ENCODE measurements around the gene EPHA7. TPM values are rescaled to one million over a fixed set of nuclear protein-coding genes. Genes with fewer than 3 reads are reported as not detected.

Gene EPHA7
- total and polyA plus RNA-seq, 7 donors, result 0.01 to 0.75 (median 0.10) TPM

DNA sequence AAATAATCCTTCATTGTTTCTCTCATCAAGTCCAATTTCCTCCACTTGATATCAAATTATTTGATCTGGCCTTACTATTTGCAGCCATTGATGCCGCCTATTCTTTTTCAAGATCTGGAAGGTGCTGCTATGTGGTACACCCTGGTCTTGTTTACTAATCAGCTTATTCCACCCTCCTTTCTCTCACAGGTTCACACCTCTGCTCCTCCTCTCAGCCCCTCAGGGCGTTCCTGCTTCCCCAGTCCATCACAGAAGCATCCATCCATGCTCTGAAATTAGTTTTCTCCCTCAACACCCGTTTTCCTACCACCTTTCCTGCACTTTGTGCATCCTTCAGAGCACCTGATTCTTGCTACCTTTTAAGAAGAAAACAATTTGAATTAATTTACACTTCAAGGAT is 183.6 kb downstream of the EPHA7 start:
- DNase-seq, result no peak
- peaks cover 0 to 2% (median 0%) of the 10 kb centered on the region in 3 donors for H3K27me3 ChIP-seq (ENCODE audit: insufficient read depth in 3 of 3, low read length in 2 of 3)
- TF ChIP-seq, protein P1, sequence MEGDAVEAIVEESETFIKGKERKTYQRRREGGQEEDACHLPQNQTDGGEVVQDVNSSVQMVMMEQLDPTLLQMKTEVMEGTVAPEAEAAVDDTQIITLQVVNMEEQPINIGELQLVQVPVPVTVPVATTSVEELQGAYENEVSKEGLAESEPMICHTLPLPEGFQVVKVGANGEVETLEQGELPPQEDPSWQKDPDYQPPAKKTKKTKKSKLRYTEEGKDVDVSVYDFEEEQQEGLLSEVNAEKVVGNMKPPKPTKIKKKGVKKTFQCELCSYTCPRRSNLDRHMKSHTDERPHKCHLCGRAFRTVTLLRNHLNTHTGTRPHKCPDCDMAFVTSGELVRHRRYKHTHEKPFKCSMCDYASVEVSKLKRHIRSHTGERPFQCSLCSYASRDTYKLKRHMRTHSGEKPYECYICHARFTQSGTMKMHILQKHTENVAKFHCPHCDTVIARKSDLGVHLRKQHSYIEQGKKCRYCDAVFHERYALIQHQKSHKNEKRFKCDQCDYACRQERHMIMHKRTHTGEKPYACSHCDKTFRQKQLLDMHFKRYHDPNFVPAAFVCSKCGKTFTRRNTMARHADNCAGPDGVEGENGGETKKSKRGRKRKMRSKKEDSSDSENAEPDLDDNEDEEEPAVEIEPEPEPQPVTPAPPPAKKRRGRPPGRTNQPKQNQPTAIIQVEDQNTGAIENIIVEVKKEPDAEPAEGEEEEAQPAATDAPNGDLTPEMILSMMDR (IDR thresholded peaks at IDR 0.05), result no peak
- no peaks in the 10 kb centered on the region for H3K4me1 ChIP-seq
- intact Hi-C loops (cut with DNase I), result no loop called here
- H3K27ac ChIP-seq, result no peak overlapping the region
- 54 to 63% (median 62%) methylated on average over 3 of the region's 3 CpGs for WGBS, 3 donors
- no peak overlapping the region for H3K4me3 ChIP-seq
- no peaks in the 10 kb centered on the region for H3K9me3 ChIP-seq
- ATAC-seq, result no peak
- no peaks in the 10 kb centered on the region for H3K36me3 ChIP-seq (ENCODE audit: insufficient read depth in 1 of 2, low read depth in 1 of 2)

DNA sequence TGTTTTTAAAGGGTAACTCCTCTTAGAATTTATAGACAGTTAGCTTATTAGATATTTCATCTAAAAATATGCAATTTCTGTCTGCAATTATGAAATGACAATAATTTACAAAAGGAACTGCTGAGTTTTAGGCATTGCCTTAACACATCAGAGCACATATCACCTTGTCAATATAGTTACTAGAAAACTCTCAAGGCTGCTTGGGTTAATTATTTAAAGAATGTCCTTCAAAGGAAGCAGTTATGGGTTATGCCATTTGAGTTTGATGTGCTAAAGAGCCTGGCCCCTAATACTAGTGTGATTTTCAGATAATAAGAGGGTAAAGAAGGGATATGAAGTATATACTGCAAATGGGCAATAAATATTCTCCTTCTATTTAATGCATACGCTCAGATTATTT is 192.5 kb downstream of the EPHA7 start:
- no peak overlapping the region for H3K27ac ChIP-seq
- H3K4me1 ChIP-seq, result no peaks in the 10 kb centered on the region
- H3K9me3 ChIP-seq, result no peaks in the 10 kb centered on the region
- no peaks in the 10 kb centered on the region for H3K27me3 ChIP-seq (ENCODE audit: insufficient read depth in 3 of 3, low read length in 2 of 3)
- TF ChIP-seq, protein P1 (IDR thresholded peaks at IDR 0.05), result no peak
- H3K4me3 ChIP-seq, result no peak overlapping the region
- DNase-seq, result no peak
- H3K36me3 ChIP-seq (ENCODE audit: insufficient read depth in 1 of 2, low read depth in 1 of 2), result no peaks in the 10 kb centered on the region
- ATAC-seq, result no peak
- intact Hi-C loops (cut with DNase I), result no loop called here
- 86 to 98% (median 97%) methylated on average over 1 of the region's 1 CpG for WGBS, 3 donors

DNA sequence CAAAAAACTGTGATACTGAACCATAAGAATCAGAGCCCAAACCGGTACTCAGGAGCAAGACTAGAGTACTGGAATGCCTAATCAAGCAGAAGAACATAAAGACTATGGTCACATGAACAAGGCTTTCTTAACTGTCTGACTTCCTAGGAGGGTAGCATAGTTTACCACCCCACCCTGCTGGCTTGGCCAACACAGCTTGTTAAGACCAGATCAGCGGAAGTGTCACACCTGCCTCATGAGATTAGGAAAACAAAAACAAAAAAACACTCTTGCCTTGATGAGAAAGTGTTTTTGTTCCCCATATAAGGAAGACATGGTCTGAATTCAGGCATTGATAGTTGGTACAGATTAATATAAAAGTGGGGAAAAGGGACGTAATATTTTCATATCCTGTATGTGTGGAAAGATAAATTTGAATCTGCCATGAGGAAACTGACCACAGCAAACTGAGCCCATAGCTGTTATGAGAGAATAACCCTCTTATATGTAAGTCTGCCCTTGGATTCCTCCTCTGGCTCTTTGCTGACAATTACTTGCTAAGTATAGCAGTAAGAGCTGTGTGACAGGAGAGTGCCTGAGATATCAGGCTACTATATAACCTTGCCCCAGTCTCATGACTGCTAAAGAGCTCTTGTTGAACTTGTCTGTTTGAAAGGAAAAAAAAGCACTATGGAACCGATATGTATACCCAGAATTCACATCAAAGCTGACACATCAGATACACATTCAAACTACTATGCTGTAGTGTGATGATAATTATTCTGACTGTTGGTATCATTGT is 197.1 kb downstream of the EPHA7 start:
- ATAC-seq (peak in 2 of 4 donors; percentile 42 to 47), DNase-seq (no peak)
- no peak overlapping the region for H3K4me3 ChIP-seq
- no peaks in the 10 kb centered on the region for H3K9me3 ChIP-seq
- WGBS, 3 donors, result 61 to 70% (median 65%) methylated on average over 4 of the region's 4 CpGs
- no peaks in the 10 kb centered on the region for H3K36me3 ChIP-seq (ENCODE audit: insufficient read depth in 1 of 2, low read depth in 1 of 2)
- H3K4me1 ChIP-seq, result no peaks in the 10 kb centered on the region
- TF ChIP-seq, protein P1 (IDR thresholded peaks at IDR 0.05), result no peak
- no peak overlapping the region for H3K27ac ChIP-seq
- intact Hi-C loops (cut with DNase I), result no loop called here
- H3K27me3 ChIP-seq (ENCODE audit: insufficient read depth in 3 of 3, low read length in 2 of 3), result no peaks in the 10 kb centered on the region

DNA sequence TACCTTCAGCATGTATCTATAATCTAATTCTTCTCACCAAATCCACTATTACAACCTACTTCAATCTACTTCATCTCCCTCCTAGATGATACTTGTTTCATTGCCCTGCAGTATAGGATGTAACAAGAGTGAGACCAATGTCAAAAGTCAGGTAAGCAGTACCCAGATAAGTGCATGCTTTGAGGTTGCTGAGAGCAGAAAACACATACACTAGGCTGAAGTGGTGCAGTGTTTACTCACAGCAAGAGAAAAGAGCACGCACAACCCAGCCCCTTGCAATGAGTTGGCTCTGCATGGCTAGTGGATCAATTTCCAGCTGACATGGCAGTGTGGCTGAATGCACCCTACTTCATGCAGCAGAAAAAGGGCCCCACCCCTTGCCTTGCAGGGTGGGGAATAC is 199.9 kb downstream of the EPHA7 start:
- H3K4me3 ChIP-seq, result no peak overlapping the region
- peaks cover 8% of the 10 kb centered on the region for H3K9me3 ChIP-seq
- no peak for DNase-seq
- TF ChIP-seq, protein P1 (IDR thresholded peaks at IDR 0.05), result no peak
- no peaks in the 10 kb centered on the region for H3K36me3 ChIP-seq (ENCODE audit: insufficient read depth in 1 of 2, low read depth in 1 of 2)
- no peak overlapping the region for H3K27ac ChIP-seq
- 84 to 96% (median 92%) methylated on average over 1 of the region's 1 CpG for WGBS, 3 donors
- intact Hi-C loops (cut with DNase I), result no loop called here
- no peaks in the 10 kb centered on the region for H3K4me1 ChIP-seq
- H3K27me3 ChIP-seq (ENCODE audit: insufficient read depth in 3 of 3, low read length in 2 of 3), result no peaks in the 10 kb centered on the region
- no peak for ATAC-seq

DNA sequence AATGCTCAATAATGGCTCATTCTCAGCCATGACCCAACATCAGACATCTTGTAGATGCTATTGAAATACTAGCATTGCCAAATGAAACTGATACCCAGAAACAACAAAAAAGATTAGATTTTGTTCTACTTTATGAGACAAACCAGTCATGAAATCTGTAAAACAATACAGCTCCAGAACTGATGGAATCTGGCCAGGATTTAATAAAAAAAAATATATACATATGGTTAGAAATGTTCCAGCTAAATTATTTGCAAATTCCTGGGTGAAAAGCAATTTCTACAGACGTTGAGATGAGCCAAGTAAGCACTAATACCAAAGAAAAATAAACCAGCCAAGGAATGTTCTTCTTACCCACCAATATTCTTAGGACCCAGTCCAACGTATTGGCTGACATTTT is 201.3 kb downstream of the EPHA7 start:
- peaks cover 8% of the 10 kb centered on the region for H3K9me3 ChIP-seq
- WGBS, 3 donors, result 11 to 29% (median 16%) methylated on average over 2 of the region's 2 CpGs
- TF ChIP-seq, protein P1 (IDR thresholded peaks at IDR 0.05), result no peak
- intact Hi-C loops (cut with DNase I), result no loop called here
- no peaks in the 10 kb centered on the region for H3K4me1 ChIP-seq
- no peak for DNase-seq
- no peak overlapping the region for H3K4me3 ChIP-seq
- ATAC-seq, result no peak
- no peak overlapping the region for H3K27ac ChIP-seq
- no peaks in the 10 kb centered on the region for H3K27me3 ChIP-seq (ENCODE audit: insufficient read depth in 3 of 3, low read length in 2 of 3)
- no peaks in the 10 kb centered on the region for H3K36me3 ChIP-seq (ENCODE audit: insufficient read depth in 1 of 2, low read depth in 1 of 2)
